ENCODE data around the gene PLCD3. TPM values are rescaled to one million over a fixed set of nuclear protein-coding genes. Genes with fewer than 3 reads are reported as not detected.

Gene PLCD3
- total and polyA plus RNA-seq, 9 of the 15 experiments (the other 6 are each of a cell fraction or from before 2014, with no cell fraction given) = 0.20 to 22.6 (median 7.5) TPM

GRCh38 chr17:45146592-45146889, 14.2 kb upstream of the PLCD3 start (continued):
- TF ChIP-seq REST (IDR thresholded peaks at IDR 0.05; ENCODE audit: borderline replicate concordance) = peak; percentile 62
- TF ChIP-seq REST (CRISPR knock-in tag; IDR thresholded peaks at IDR 0.05; ENCODE audit: low read depth) = no peak
- 0 out of 2 replicates have a peak, but pooled peaks have one; percentile 3 for TF ChIP-seq ZNF23 (CRISPR knock-in tag; IDR thresholded peaks at IDR 0.05)
- no peak for TF ChIP-seq RCOR1 (IDR thresholded peaks at IDR 0.05; ENCODE audit: borderline replicate concordance in 1 of 2, low read depth in 2 of 2, low read length in 2 of 2)
- 0 out of 2 replicates have a peak, but pooled peaks have one; percentile 33 for TF ChIP-seq MTA1 (IDR thresholded peaks at IDR 0.05; ENCODE audit: borderline replicate concordance)

Data from K562 (cell line).